Loucy (cell line): ENCODE measurements around the gene OR10A5.
"Not testable (repeated sequence)": the region's sequence is repeated elsewhere in the genome, so short reads cannot be mapped to it uniquely, and the experiment has no call there.

ENCODE experiments used
- CTCF ChIP-seq: fragments of 200-600 bp; sonication (generic); conservative IDR thresholded peaks from 2 replicates; pipeline ENCODE4 v1.5.1; 2014; ENCODE audit warnings: mild to moderate bottlenecking, antibody characterized with exemption, low read length
- EZH2phosphoT487 ChIP-seq: fragments of 200-600 bp; IDR thresholded peaks from 2 replicates; pipeline ENCODE4 v1.6.1; 2018; ENCODE audit warnings: antibody characterized with exemption, mild to moderate bottlenecking, moderate library complexity, borderline replicate concordance

- TF ChIP-seq CTCF, EZH2phosphoT487: not testable (repeated sequence)
These were observed 42.2 kb downstream of the OR10A5 start for GRCh38 chr11:6887711-6888110.
